ENCODE data around the gene FOXP1. TPM values are rescaled to one million over a fixed set of nuclear protein-coding genes. Genes with fewer than 3 reads are reported as not detected.

FOXP1 gene
- total RNA-seq, 1 experiment from 2014 or later = 24.7 TPM

- no peak for DNase-seq
- H3K36me3 ChIP-seq (replicated peaks; ENCODE audit: control insufficient read depth, insufficient read depth, low read length) = no peaks in the 10 kb centered on the region
- H3K27me3 ChIP-seq (ENCODE audit: control insufficient read depth, insufficient read depth, low read length) = no peaks in the 10 kb centered on the region
- no peak overlapping the region for H3K4me3 ChIP-seq (ENCODE audit: insufficient read depth, low read depth, low read length)
These were observed 92.8 kb downstream of the FOXP1 start for GRCh38 chr3:71490692-71491091.

GRCh38 chr3:71489315-71489761, 94.2 kb downstream of the FOXP1 start:
- H3K4me3 ChIP-seq (ENCODE audit: insufficient read depth, low read depth, low read length) = no peak overlapping the region
- no peaks in the 10 kb centered on the region for H3K36me3 ChIP-seq (replicated peaks; ENCODE audit: control insufficient read depth, insufficient read depth, low read length)
- H3K27me3 ChIP-seq (ENCODE audit: control insufficient read depth, insufficient read depth, low read length) = no peaks in the 10 kb centered on the region
- no peak for DNase-seq

- no peaks in the 10 kb centered on the region for H3K27me3 ChIP-seq (ENCODE audit: control insufficient read depth, insufficient read depth, low read length)
- H3K4me3 ChIP-seq (ENCODE audit: insufficient read depth, low read depth, low read length) = no peak overlapping the region
- H3K36me3 ChIP-seq (replicated peaks; ENCODE audit: control insufficient read depth, insufficient read depth, low read length) = no peaks in the 10 kb centered on the region
- DNase-seq = no peak
These were observed 94.6 kb downstream of the FOXP1 start for GRCh38 chr3:71488882-71489281.

- no peak for DNase-seq
- Histone ChIP-seq H3K4me3 (ENCODE audit: insufficient read depth, low read depth, low read length) (no peak overlapping the region), H3K27me3 (ENCODE audit: control insufficient read depth, insufficient read depth, low read length) (no peaks in the 10 kb centered on the region), H3K36me3 (replicated peaks; ENCODE audit: control insufficient read depth, insufficient read depth, low read length) (no peaks in the 10 kb centered on the region)
These were observed 95.1 kb downstream of the FOXP1 start for GRCh38 chr3:71488391-71488809.

GRCh38 chr3:71487418-71487817, 96.1 kb downstream of the FOXP1 start:
- no peaks in the 10 kb centered on the region for H3K36me3 ChIP-seq (replicated peaks; ENCODE audit: control insufficient read depth, insufficient read depth, low read length)
- DNase-seq = no peak
- no peak overlapping the region for H3K4me3 ChIP-seq (ENCODE audit: insufficient read depth, low read depth, low read length)
- no peaks in the 10 kb centered on the region for H3K27me3 ChIP-seq (ENCODE audit: control insufficient read depth, insufficient read depth, low read length)

- Histone ChIP-seq H3K4me3 (ENCODE audit: insufficient read depth, low read depth, low read length) (no peak overlapping the region), H3K27me3 (ENCODE audit: control insufficient read depth, insufficient read depth, low read length) (no peaks in the 10 kb centered on the region), H3K36me3 (replicated peaks; ENCODE audit: control insufficient read depth, insufficient read depth, low read length) (no peaks in the 10 kb centered on the region)
- no peak for DNase-seq
These were observed 96.7 kb downstream of the FOXP1 start for GRCh38 chr3:71486831-71487230.

- H3K4me3 ChIP-seq (ENCODE audit: insufficient read depth, low read depth, low read length) = no peak overlapping the region
- DNase-seq = no peak
- H3K36me3 ChIP-seq (replicated peaks; ENCODE audit: control insufficient read depth, insufficient read depth, low read length) = no peaks in the 10 kb centered on the region
- no peaks in the 10 kb centered on the region for H3K27me3 ChIP-seq (ENCODE audit: control insufficient read depth, insufficient read depth, low read length)
These were observed 97.6 kb downstream of the FOXP1 start for GRCh38 chr3:71485896-71486295.

- no peaks in the 10 kb centered on the region for H3K27me3 ChIP-seq (ENCODE audit: control insufficient read depth, insufficient read depth, low read length)
- no peak for DNase-seq
- H3K36me3 ChIP-seq (replicated peaks; ENCODE audit: control insufficient read depth, insufficient read depth, low read length) = no peaks in the 10 kb centered on the region
- no peak overlapping the region for H3K4me3 ChIP-seq (ENCODE audit: insufficient read depth, low read depth, low read length)
These were observed 99.1 kb downstream of the FOXP1 start for GRCh38 chr3:71484452-71484851.

GRCh38 chr3:71484047-71484446, 99.5 kb downstream of the FOXP1 start:
- Histone ChIP-seq H3K36me3 (replicated peaks; ENCODE audit: control insufficient read depth, insufficient read depth, low read length) (no peaks in the 10 kb centered on the region), H3K27me3 (ENCODE audit: control insufficient read depth, insufficient read depth, low read length) (no peaks in the 10 kb centered on the region), H3K4me3 (ENCODE audit: insufficient read depth, low read depth, low read length) (no peak overlapping the region)
- DNase-seq = no peak

GRCh38 chr3:71482771-71483170, 100.8 kb downstream of the FOXP1 start:
- no peak overlapping the region for H3K4me3 ChIP-seq (ENCODE audit: insufficient read depth, low read depth, low read length)
- H3K36me3 ChIP-seq (replicated peaks; ENCODE audit: control insufficient read depth, insufficient read depth, low read length) = no peaks in the 10 kb centered on the region; the same call in 1 of the 2 replicates
- DNase-seq = no peak

GRCh38 chr3:71478568-71478967, 105.0 kb downstream of the FOXP1 start:
- H3K27me3 ChIP-seq (ENCODE audit: control insufficient read depth, insufficient read depth, low read length) = no peaks in the 10 kb centered on the region
- H3K4me3 ChIP-seq (ENCODE audit: insufficient read depth, low read depth, low read length) = no peak overlapping the region
- no peak for DNase-seq
- H3K36me3 ChIP-seq (replicated peaks; ENCODE audit: control insufficient read depth, insufficient read depth, low read length) = no peaks in the 10 kb centered on the region; the same call in 1 of the 2 replicates

More at GRCh38 chr3:71482771-71483170, 100.8 kb downstream of the FOXP1 start:
- H3K27me3 ChIP-seq (ENCODE audit: control insufficient read depth, insufficient read depth, low read length) = no peaks in the 10 kb centered on the region

GRCh38 chr3:71476950-71477349, 106.6 kb downstream of the FOXP1 start:
- Histone ChIP-seq H3K27me3 (ENCODE audit: control insufficient read depth, insufficient read depth, low read length) (no peaks in the 10 kb centered on the region), H3K36me3 (replicated peaks; ENCODE audit: control insufficient read depth, insufficient read depth, low read length) (no peaks in the 10 kb centered on the region; the same call in 1 of the 2 replicates), H3K4me3 (ENCODE audit: insufficient read depth, low read depth, low read length) (no peak overlapping the region)
- no peak for DNase-seq

- no peak for DNase-seq
- no peaks in the 10 kb centered on the region for H3K27me3 ChIP-seq (ENCODE audit: control insufficient read depth, insufficient read depth, low read length)
- no peaks in the 10 kb centered on the region for H3K36me3 ChIP-seq (replicated peaks; ENCODE audit: control insufficient read depth, insufficient read depth, low read length)
- no peak overlapping the region for H3K4me3 ChIP-seq (ENCODE audit: insufficient read depth, low read depth, low read length)
These were observed 114.4 kb downstream of the FOXP1 start for GRCh38 chr3:71469138-71469435.

- no peaks in the 10 kb centered on the region for H3K36me3 ChIP-seq (replicated peaks; ENCODE audit: control insufficient read depth, insufficient read depth, low read length)
- DNase-seq = peak; percentile 42
- no peak overlapping the region for H3K4me3 ChIP-seq (ENCODE audit: insufficient read depth, low read depth, low read length)
- H3K27me3 ChIP-seq (ENCODE audit: control insufficient read depth, insufficient read depth, low read length) = no peaks in the 10 kb centered on the region
These were observed 115.0 kb downstream of the FOXP1 start for GRCh38 chr3:71468311-71469137.

- no peak for DNase-seq
- no peaks in the 10 kb centered on the region for H3K27me3 ChIP-seq (ENCODE audit: control insufficient read depth, insufficient read depth, low read length)
- H3K36me3 ChIP-seq (replicated peaks; ENCODE audit: control insufficient read depth, insufficient read depth, low read length) = no peaks in the 10 kb centered on the region
- H3K4me3 ChIP-seq (ENCODE audit: insufficient read depth, low read depth, low read length) = no peak overlapping the region
These were observed 117.0 kb downstream of the FOXP1 start for GRCh38 chr3:71466483-71466882.

Data from H7 (cell line).